Thoracic aorta (tissue), 2 donors: Measurements from ENCODE around the gene RCE1. TPM values are rescaled to one million over a fixed set of nuclear protein-coding genes. Genes with fewer than 3 reads are reported as not detected.

Experiments used
- ATAC-seq: fragments of 150-250 bp; one replicate; pipeline ENCODE4 v1.8.0; 2017; ENCODE audit warnings: low read depth; ENCODE audit not compliant: insufficient number of reproducible peaks, low FRiP score
- DNase-seq: peaks from one replicate; pipeline ENCODE4 v3.0.0-alpha.2; 2020; ENCODE audit warnings: low spot score
- H3K27ac ChIP-seq, 2 donors: fragments of 200-600 bp; sonication (generic); 1 replicate in 1 of 2; 2 replicates in 1 of 2; pipeline ENCODE4 v1.5.1; 2016; ENCODE audit warnings: mild to moderate bottlenecking in 2 of 2, moderate library complexity in 2 of 2
- H3K27me3 ChIP-seq: fragments of 200-600 bp; sonication (generic); replicated peaks from 2 replicates; pipeline ENCODE4 v1.6.0; 2016; ENCODE audit warnings: mild to moderate bottlenecking; ENCODE audit not compliant: insufficient read depth
- H3K36me3 ChIP-seq: fragments of 200-600 bp; sonication (generic); one replicate; pipeline ENCODE4 v1.5.1; 2016
- H3K4me1 ChIP-seq, 2 donors: fragments of 200-600 bp; sonication (generic); 1 replicate in 1 of 2; 2 replicates in 1 of 2; pipeline versions ENCODE4 v1.5.1 to v1.6.0; 2016; ENCODE audit warnings: low read depth in 2 of 2, mild to moderate bottlenecking in 1 of 2; ENCODE audit not compliant: control insufficient read depth in 1 of 2
- H3K4me3 ChIP-seq: fragments of 200-600 bp; sonication (generic); 2 replicates; pipeline ENCODE4 v1.5.1; 2016; ENCODE audit warnings: mild to moderate bottlenecking
- H3K9me3 ChIP-seq: fragments of 200-600 bp; sonication (generic); 2 replicates; pipeline ENCODE4 v1.5.1; 2016
- total RNA-seq, 2 donors: library from RNA; depleted of rRNA; stranded (reverse); fragments of >200 nt; gene quantifications; one replicate each; pipeline versions ENCODE4 v1.1.0 to v1.2.3, GENCODE V29; 2016
- TF ChIP-seq, protein P1 (sequence below): fragments of 200-600 bp; sonication (generic); IDR thresholded peaks from one replicate; pipeline ENCODE4 v1.5.1; 2019; ENCODE audit warnings: antibody characterized with exemption

RCE1 gene
- total RNA-seq, 2 donors from 2014 or later: 11.9 to 17.5 TPM

GRCh38 chr11:66871521-66871901 lies 28.3 kb downstream of the RCE1 start:
- ATAC-seq: no peak
- DNase-seq: no peak
- no peak overlapping the region for H3K4me3 ChIP-seq
- H3K4me1 ChIP-seq: no peaks in the 10 kb centered on the region
- no peaks in the 10 kb centered on the region for H3K27me3 ChIP-seq
- H3K36me3 ChIP-seq: peaks cover 3% of the 10 kb centered on the region
- H3K9me3 ChIP-seq: no peaks in the 10 kb centered on the region
- TF ChIP-seq, protein P1, sequence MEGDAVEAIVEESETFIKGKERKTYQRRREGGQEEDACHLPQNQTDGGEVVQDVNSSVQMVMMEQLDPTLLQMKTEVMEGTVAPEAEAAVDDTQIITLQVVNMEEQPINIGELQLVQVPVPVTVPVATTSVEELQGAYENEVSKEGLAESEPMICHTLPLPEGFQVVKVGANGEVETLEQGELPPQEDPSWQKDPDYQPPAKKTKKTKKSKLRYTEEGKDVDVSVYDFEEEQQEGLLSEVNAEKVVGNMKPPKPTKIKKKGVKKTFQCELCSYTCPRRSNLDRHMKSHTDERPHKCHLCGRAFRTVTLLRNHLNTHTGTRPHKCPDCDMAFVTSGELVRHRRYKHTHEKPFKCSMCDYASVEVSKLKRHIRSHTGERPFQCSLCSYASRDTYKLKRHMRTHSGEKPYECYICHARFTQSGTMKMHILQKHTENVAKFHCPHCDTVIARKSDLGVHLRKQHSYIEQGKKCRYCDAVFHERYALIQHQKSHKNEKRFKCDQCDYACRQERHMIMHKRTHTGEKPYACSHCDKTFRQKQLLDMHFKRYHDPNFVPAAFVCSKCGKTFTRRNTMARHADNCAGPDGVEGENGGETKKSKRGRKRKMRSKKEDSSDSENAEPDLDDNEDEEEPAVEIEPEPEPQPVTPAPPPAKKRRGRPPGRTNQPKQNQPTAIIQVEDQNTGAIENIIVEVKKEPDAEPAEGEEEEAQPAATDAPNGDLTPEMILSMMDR: no peak
- no peak overlapping the region for H3K27ac ChIP-seq

- no peak overlapping the region for H3K27ac ChIP-seq
- peaks cover 3% of the 10 kb centered on the region for H3K36me3 ChIP-seq
- H3K27me3 ChIP-seq: no peaks in the 10 kb centered on the region
- no peak overlapping the region for H3K4me3 ChIP-seq
- no peaks in the 10 kb centered on the region for H3K9me3 ChIP-seq
- ATAC-seq (no peak), DNase-seq (no peak)
- TF ChIP-seq, protein P1: no peak
- H3K4me1 ChIP-seq: no peaks in the 10 kb centered on the region
These were observed 31.0 kb downstream of the RCE1 start for GRCh38 chr11:66874232-66874631.

GRCh38 chr11:66875378-66875777 lies 32.1 kb downstream of the RCE1 start:
- Histone ChIP-seq H3K27me3 (no peaks in the 10 kb centered on the region), H3K4me3 (no peak overlapping the region), H3K9me3 (no peaks in the 10 kb centered on the region), H3K27ac (no peak overlapping the region), H3K4me1 (no peaks in the 10 kb centered on the region), H3K36me3 (no peaks in the 10 kb centered on the region)
- TF ChIP-seq, protein P1: no peak
- no peak for ATAC-seq
- no peak for DNase-seq

DNA sequence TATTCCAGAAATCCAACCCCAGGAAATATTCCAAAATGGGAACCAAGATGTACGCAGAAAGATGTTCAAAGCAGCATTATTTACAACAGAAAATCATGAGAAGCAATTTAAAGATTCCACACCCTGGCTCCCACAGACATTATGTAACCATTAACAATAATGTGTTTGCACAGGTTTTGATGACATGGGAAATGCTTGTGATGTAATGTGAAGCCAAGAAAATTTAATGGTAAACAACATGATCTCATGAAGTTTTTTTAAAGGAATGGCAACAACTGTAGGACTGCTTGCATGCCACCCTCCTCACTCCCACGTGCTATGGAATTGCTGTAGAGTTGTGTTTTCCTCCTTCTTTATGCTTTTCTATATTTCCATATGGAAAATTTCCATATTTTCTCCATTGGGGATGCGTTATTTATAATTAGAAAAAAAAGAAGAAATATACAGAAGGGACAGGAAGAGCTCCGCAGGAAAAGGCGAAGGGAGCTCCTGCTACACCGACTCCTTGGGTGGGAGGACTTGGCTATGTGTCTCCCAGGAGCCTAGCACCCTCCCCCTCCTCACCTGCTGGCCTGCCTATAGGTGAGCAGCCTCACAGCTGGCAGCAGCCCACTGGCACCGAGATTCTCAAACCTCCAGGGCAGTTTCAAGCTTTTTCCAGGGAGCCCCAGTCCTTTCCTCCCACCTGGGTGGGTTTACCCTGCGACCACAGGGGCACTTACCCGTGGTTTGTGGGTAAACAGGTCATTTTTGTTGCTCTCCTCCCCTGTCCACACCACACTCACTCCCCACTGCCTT lies 34.5 kb downstream of the RCE1 start:
- no peaks in the 10 kb centered on the region for H3K36me3 ChIP-seq
- DNase-seq (no peak), ATAC-seq (no peak)
- TF ChIP-seq, protein P1: no peak
- no peak overlapping the region for H3K27ac ChIP-seq
- H3K4me3 ChIP-seq: no peak overlapping the region
- no peaks in the 10 kb centered on the region for H3K27me3 ChIP-seq
- H3K4me1 ChIP-seq: peaks cover 0 to 8% of the 10 kb centered on the region in 2 donors
- H3K9me3 ChIP-seq: no peaks in the 10 kb centered on the region

DNA sequence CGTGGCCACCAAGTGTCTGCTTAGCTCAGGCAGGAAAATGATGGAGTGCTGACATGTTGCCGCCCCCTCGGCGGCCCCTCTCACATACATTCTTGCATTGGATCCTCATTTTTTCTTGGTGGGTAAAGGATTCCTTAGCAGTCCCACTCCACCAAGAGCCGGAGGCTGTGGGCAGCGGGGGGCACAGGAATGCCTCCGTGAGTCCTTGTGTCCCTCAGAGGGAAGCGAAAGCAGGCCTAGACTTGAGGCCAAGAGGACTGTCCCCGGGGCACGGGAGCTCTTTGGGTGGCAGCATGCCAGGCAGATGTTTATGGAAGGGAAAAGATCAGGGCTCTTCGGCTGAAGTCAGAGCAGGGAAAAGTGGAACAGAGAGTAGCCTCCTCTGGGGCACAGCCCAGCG lies 35.2 kb downstream of the RCE1 start:
- H3K36me3 ChIP-seq: no peaks in the 10 kb centered on the region
- DNase-seq: no peak

More for the DNA sequence above, 35.2 kb downstream of the RCE1 start:
- H3K27me3 ChIP-seq: no peaks in the 10 kb centered on the region
- peaks cover 0 to 10% of the 10 kb centered on the region in 2 donors for H3K4me1 ChIP-seq
- ATAC-seq: no peak
- no peak overlapping the region for H3K27ac ChIP-seq
- H3K4me3 ChIP-seq: no peak overlapping the region
- TF ChIP-seq, protein P1: no peak
- no peaks in the 10 kb centered on the region for H3K9me3 ChIP-seq
